Stimulated activated naive CD4-positive, alpha-beta T cell (primary cell): ENCODE data around the gene SGSM2.
A peak's percentile ranks its signal among the peaks of the same experiment; 100 is the strongest.

Source experiments
- DNase-seq, 6 experiments: peaks; one replicate each; lab custom pipeline; 2025; lab: John Stamatoyannopoulos, UW

Gene SGSM2

DNA sequence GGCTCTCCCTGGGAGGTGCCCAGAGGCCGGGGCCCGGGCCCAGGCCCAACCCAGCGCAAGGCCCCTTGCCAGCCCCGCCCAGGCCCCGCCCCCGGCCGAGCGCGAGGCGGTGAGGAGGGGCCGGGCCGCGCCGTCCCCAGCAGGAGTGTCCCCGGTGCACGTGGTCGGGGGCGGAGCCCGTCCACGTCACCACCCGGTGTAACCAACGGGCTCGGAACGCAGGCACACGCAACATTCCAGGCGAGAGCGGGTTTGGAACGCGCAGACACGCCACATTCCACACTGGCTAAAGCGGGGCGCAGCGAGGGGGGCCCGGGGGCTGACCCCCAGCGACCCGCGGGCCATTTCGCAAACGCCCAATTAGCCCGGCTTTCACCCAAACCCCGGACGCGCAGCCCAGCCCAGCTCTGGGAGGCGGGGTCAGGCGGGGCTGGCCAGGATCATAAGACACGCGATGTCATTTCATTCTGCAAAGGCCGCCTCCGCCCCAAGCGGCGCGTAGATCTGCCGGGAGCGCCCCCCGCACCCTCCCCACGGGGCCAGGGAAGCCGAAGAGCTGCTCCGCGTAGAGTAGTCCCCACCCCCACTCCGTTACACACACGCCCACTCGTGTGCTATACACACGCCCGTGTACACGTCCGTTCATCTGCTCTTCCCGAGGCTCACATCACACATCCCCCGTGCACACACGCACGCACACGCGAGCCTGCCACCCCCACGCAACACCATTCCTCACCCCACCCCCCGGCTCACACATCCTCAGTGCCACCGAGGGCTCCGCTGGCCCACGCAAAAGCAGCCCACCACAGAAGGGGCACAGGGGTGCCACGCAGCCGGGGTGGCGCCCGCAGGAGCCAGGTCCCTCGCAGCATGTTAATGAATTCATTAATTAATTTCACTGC is 62.5 kb downstream of the SGSM2 start:
- DNase-seq: peak; percentile 86 to 95 (median 90)

DNA sequence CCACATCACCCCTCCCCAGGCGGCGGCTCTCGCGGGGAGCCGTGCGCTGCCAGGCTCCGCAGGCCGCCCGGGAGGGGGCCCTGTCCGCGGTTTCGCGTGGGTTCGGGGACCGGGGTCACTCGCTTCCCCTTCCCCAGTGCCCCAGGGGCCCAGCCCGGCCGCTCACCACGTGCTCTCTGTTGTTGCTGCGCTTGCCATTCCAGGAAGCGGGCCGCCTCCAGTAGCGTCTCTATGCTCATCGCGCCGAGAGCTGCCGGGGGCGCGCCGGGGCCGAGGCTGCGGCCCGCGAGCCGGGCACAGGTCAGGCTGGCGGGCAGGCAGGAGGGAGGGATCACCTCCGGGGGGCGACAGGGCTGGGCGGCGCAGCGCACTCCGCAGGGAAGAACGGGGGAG is 63.2 kb downstream of the SGSM2 start:
- peak; percentile 27 to 74 (median 52) for DNase-seq

DNA sequence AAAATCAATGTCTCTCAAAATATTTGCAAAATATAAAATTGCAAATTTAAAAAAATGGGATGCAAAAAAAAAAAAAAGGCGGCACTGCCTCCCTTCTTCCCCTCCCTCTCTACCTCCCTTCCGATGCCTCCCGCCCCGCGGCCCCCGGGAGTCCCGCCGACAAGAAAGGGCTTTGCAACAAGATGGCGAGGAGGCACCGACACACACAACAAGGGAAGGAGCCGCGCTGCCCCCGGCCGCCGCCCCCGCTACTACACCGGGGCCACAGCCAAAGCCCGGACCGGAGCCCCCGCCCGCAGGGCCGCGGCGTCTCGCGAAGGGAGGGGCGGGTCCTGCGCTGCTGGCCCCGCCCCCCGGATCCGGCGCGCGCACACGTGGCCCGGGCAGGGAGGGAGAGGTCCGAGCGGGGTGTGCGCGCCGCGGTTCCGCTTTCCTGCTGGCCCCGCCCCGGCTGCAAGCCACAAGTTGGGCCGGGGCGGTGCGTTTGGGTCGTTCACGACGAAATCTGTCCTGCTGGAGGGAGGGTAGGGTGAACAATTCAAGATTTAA is 63.6 kb downstream of the SGSM2 start, which contains the start of gene MNT:
MNT (minus strand) TSS at position 184 of the 549 bp plus-strand sequence. CDS start 348 bp downstream, outside the sequence.
- DNase-seq: peak; percentile 90 to 99 (median 98)

DNA sequence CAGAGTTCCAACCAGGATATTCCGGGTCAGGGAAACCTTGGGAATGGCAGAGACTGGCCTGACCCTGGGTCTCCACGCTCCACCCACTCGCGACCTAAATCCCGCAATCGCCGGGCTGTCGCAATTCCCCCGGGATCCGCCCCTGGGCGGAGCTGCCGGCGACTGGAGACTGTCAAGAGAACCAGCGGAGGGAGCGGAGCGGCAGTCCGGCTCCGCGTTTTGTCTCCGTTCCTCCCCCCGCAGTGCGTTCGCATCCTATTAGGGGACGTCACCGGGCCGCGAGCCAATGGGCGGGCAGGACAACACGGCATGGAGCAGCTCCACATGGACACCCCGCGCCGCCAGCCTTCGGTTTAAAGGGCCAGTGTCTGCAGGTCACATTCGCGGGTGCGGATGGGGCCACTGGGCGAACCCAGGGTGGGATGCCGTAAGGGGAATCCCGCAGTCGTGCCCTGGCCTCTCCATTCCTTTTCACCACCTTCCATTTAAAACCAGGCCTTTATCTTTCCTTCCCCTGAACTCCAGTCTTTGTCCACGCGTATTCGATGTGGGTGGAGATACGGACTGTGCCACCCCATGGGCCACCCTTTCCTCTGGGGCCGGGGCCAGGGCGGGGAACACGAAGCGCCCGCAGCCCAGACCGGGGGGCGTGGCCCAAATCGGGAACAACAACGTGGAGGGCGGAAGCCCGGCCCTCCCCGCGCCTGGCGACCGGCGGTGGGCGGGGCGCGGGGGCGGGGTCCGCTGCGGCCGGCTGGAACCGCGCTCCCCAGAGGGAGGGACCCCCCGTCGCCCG is 64.3 kb downstream of the SGSM2 start:
- DNase-seq: peak; percentile 98 to 99 (median 99)

DNA sequence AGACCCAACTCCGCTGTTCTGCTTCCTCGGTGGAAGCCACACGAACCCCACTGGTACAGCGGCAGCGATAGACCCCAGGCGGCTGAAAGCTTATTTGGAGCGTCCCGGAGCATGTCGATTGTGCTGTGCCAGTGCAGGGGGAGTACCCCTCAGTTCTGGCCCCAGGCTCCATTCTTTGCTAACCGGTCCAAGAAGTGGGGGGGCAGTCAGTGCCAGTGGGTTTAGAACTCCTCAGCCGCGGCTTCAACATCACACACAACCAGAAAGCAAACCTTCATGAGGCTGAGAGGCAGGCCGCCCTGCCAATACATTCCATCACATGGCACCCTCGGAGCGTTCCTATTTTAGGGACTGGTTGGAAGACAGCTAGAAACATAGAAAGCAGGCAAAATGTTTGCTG is 65.2 kb downstream of the SGSM2 start:
- peak in 2 of 6 experiments; percentile 31 to 38 for DNase-seq

DNA sequence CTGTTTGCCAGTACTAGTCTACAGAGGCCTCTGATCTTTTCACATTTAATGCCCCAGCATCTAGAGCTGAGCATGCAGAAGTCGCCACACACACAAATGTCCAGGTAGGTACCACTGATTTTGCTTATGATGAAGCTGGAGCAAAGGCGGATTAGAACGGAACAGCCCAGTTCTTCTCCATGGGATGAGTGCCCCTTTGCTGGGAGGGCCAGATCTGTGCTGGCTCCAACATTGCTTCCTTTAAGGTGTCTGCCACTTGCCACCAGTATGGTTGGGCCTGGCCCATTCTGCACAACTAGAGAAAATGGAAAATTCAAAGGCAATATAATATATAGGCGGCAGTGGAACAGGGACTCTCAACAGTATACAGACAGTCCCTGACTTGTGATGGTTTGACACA is 65.7 kb downstream of the SGSM2 start:
- no peak for DNase-seq

DNA sequence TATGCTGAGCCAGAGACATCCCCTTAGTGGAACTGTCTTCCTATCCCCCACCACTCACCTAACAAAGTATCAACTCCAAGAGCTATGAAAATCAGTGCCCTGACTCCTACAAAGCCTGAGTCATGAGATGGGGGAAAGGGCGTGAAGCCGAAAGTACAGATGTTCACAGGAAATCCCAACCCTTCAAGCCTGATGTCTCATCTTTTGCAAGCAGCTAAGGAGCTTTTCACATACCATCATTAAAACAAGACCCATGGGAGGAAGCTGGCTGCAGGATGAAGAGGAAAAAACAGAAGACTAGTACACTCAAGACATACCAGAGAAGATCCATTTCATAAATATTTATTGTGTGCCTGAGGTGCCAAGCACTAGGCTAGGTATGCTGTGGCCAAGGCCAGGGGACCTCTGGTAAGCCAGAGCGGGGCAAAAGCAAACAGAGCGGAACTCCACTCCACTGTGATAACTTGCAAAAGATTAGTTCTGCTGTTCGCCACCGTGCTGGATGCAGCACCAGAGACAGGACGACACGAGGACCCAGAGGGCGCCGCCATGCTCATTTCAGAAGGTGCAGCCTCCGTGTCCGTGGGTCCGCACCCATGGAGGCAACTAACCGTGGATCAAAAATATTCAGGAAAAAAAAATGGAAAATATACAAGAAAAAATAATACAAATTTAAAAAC is 68.1 kb downstream of the SGSM2 start:
- DNase-seq: no peak

DNA sequence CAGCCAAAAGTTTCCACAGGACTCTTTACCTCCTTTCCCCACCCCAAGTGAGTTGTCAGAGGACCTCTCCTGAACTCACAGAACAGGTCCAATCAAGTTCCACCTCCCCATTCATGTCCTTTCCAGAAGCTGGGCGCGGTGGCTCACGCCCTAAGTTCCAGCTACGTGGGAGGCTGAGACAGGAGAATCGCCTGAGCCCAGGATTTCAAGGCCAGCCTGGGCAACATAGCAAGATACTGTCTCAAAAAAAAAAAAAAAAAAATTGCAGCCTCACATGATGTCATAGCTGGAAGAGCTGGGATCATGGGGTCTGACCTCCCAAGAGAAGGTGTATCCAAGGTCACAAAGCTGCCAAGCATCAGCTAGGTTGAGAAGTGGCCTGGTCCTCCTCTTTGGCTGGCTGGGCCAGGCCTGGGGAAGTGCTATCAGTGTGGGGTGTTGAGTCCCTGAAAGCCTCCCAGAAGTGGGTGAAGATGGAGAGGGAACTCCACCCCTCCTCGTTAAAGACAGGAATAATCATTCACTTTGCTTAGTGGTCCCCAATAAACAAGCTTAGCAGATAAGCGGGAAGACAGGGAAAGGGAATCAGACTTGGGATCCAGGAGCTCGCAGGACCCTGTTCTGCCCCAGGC is 69.1 kb downstream of the SGSM2 start:
- DNase-seq: no peak

DNA sequence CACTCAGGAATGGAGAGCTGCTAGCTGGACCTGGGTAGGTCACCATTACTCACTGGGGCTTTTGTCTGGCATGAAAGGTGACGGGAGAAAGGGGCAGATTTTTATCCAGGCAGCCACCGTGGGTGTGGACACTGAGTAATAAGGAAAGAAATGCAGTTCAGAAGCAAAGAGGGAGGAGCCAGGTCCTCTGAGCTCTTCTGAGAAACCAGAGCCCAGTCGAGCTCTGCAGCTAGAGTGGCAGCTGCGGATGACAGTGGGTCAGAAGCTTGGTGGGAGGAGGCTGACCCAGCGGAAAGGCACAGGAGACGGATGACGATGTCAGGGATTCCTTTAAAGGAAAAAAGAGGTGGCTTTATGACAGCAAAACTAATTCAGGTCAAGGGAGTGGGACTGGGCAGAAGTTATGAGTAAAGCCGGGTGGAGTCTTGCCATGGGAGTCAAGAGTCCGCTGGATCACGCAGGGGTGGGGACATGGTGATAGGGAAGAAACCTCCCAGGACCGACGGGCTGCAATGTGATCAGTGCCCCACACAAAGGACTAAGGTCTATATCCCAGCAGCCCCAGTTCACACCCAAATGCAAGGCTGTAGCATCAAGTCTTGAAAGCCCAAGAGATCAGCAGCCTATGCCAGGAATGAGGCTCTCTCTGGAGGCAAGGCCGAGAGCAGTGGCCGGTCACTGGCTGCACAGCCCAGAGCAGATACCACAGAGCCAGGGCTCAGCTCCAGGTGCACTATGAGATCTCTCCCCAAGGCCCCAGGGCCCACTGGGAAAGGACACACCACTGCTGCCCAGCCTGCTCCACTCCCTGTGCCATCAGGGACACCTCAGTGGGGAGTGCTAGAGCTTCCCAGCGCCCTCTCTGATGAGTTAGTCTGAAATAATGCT is 69.8 kb downstream of the SGSM2 start:
- DNase-seq: no peak

DNA sequence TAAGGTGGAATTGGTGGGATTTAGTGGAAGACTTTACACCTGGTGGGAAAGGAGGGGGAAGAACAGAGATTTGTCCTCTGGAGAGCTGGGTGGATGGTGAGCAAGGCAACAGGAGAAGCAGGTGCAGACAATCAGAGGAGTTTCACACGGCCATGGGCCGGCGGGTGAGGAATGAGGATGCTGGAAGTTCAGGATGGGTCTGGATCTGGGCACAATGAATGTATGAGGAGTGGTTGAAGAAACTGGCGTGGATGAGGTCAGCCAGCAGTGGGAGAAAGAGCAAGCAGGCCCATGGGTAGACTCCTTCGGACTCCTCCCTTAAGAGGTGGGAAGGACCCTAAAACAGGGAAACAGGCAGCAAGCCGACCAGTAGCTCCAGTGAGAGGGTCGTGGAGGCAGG is 73.7 kb downstream of the SGSM2 start:
- DNase-seq: no peak

DNA sequence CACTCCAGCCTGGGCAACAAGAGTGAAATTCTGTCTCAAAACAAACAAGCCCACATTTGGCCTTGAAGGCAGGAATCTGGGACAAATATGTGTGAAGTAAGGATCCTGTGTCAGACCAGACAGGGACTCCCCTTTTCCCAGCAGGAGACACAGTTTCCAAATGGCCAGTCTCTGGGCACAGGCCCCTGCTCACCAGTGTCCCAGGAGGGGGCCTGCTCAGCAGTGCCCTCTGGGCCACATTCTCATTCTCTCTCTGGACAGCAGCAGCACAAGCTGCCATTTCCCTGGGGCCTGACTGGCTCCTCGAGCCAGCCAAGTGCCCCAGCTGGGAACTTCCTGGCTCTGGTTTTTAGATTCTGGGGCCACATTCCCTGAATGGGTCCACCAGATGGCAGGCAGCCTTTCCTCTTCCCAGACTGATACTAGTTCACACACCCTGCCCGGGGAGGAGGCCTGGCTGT is 75.3 kb downstream of the SGSM2 start:
- DNase-seq: no peak

DNA sequence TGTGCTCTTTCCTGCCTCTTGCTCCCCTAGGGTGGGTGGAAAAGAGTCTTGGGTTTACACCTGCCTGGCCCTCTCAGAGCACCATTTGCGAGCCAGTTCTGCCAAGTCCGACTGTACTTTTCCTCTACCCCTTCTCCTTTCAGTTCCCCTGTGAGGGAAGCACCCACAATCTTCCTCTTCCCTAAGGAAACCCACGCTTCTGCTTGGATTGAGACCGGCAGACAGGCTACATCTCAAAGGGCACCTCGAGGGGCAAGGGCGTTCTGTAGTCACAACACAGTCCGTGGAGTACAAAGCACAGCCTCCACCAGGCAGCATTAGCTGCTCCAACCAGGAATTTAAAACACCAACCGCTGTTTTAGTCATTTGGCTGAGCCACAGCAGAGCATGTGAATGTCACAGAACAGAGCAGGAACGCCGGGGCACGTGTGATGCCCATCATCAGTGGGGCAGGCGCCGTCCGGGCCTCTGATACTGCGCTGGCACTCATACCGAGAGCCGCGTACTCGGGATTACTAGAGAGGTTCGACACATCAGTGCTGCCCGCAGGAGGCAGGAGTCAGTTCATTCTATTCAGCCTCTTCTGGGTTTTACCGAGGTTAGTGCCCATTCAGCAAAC is 77.3 kb downstream of the SGSM2 start:
- DNase-seq: no peak

DNA sequence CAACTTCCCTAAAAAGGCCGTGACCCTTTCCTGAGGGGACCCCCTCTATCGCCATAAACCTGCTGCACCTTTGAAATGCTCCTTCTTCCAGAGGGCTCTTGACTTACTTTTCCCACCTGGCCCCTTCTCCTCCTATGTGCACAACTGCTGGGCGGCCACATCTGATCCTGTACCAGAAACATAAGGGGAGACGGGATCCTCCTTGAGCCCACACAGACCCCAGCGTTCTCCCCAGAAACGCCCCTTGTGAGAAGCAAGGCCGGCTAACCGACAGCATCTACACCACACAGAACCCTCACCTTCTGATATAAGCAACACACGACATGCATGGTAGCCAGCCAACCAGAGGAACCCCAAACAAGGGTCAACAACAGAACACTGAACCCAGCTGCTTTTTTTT is 77.8 kb downstream of the SGSM2 start:
- DNase-seq: no peak

DNA sequence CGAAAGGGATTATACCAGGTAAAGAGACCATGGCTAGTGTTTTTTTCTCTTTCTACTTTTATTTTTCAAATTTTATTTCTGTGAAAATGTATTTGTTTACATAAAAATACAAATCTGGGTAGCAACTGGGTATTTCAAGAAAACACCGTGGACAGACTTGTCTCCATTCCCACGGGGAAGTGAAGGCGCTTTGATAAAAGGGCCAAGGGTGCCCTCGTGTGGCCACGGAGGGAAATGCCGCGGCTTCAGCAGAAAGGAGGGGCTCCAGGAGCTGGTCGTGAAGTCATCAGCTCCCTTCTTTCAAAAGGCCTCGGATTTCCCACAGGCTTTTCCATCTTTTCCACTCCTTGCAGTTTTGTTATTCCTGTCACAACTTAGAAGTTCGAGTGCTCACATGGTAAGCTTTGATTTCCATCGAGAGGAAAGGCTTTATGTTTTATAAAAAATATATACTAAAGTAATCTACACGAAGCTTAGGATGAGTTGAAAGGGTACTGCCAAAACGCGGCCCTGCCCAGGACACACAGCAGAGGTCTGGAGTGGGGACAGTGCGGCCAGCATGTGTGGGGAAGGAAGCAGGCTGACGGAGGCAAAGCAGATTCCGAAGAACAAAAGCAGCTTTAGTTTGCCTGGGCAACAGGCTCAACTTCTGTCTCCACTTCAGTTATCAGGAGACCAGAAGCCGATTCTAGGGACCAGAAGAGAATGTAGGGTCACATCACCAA is 78.9 kb downstream of the SGSM2 start:
- peak; percentile 60 to 85 (median 82) for DNase-seq

DNA sequence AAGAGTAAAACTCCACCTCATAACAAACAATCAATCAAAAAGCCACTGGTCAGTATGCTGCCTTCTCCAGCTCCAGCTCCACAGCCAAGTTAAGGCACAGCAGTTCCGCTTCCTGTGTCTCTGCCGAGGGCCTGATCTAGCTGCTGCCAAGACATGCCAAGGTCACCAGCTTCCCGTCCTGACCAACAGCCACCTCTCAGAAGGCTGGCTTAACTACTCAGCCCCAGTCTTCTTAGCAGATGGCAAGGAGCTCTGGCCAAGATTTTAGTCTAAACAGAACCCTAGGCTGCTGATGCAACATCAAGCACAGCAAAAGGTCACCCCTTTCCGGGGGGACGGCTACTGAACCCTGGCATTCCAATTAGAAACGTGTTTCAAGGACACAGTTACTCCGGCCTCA is 81.3 kb downstream of the SGSM2 start:
- no peak for DNase-seq

DNA sequence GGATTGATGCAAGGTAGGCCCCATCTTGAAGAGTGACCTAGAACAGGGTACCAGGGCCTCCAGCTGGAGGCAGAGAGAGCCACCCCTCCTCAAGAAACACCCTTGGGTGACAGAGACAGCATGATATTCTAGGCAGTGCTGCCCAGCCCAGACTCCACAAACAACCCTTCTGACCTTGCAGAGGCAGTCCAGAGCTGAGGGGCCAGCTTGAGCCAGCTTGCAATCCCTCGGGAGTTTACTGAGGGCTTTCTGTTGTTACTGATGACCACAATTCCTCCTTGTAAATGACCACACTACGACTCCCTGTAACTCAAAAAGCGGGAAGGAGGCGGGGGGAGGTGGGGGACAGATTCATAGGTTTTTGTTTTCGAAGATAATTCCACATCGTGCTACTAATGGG is 82.2 kb downstream of the SGSM2 start:
- DNase-seq: no peak

DNA sequence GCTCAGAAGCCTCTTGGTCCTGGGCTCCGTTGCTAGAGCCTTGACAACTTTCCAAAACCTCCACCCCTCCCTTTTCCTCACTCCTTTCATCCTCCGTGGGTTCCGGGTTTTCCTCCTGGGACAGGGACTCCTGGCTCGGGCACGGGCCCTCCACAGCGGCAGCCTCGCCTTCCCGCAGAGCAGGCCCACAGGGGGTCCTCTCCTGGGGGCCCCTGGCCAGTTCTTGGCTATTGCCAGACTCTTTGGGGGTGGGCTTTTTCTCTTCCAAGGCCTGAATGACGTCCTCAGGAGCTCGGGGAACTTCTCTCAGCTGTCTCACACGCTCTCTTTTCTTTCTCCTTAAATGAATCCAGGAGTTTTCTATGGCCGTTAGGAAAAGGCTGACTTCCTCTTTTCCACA is 82.9 kb downstream of the SGSM2 start:
- DNase-seq: no peak

DNA sequence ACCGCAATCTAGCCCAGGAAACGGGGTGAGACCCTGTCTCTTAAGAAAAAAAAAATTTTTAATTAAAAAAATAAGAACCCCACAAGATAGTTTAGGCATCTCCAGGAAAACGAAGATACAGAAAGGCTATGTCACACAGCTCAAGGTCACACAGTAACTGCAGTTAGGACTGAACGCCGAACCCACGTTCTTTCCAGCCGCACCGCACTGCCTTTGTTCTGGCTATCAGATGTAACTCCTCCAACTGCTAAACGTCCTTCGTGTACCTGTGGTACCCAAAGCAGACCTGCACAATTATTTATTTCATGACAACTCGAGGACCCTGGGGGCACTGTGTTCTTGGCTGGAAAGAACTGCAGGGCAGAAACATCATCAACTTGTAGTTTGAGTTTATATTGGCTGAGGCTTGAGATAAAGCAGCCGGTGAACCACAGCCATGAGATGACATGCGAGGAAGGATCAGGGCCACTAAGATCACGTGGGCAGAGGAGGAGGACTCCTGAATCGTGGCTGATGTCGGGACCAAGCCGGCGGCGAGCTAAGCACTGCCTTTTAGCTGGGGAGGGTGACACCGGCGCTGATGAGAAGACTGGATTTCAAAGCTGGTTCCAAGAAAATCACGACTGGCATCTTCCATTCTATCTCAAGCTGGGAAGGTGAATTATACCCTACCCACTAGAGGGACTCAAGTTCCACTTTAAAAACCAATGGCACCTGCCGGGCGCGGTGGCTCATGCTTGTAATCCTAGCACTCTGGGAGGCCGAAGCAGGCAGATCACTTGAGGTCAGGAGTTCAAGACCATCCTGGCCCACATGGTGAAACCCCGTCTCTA is 84.2 kb downstream of the SGSM2 start:
- DNase-seq: no peak
